ENCODE data around the gene MSANTD4. TPM values are rescaled to one million over a fixed set of nuclear protein-coding genes. Genes with fewer than 3 reads are reported as not detected.
A peak's percentile ranks its signal among the peaks of the same experiment; 100 is the strongest.

MSANTD4 gene
- total RNA-seq, 1 experiment from 2014 or later: 18.0 TPM

GRCh38 chr11:106051103-106051502 lies 29.1 kb upstream of the MSANTD4 start:
- DNase-seq (no peak), ATAC-seq (no peak)
- Histone ChIP-seq H3K9me3 (ENCODE audit: low read length) (no peaks in the 10 kb centered on the region), H3K4me2 (ENCODE audit: low read length) (no peak overlapping the region), H2AFZ (ENCODE audit: low read length) (no peak overlapping the region), H3F3A (ENCODE audit: low read length, unreplicated experiment) (no peaks in the 10 kb centered on the region), H3K79me2 (ENCODE audit: low read length) (no peaks in the 10 kb centered on the region), H3K36me3 (ENCODE audit: low read depth, low read length) (no peaks in the 10 kb centered on the region), H3K4me1 (ENCODE audit: insufficient read depth, low read length) (no peaks in the 10 kb centered on the region), H3K4me3 (ENCODE audit: low read length) (no peak overlapping the region), H3K27me3 (ENCODE audit: low read length) (no peaks in the 10 kb centered on the region), H3K27ac (ENCODE audit: low read length) (no peak overlapping the region), H3K9me2 (replicated peaks; ENCODE audit: low read length) (no peaks in the 10 kb centered on the region), H3K9ac (ENCODE audit: low read length) (no peak overlapping the region), H4K20me1 (ENCODE audit: low read length) (no peaks in the 10 kb centered on the region)
- intact Hi-C loops (cut with micrococcal nuclease): no loop called here
- TF ChIP-seq EZH2phosphoT487 (IDR thresholded peaks at IDR 0.05; ENCODE audit: borderline replicate concordance, low read length): no peak
- no peak for TF ChIP-seq CTCF (conservative IDR thresholded peaks at IDR 0.05; ENCODE audit: low read depth, low read length)
- TF ChIP-seq EZH2 (IDR thresholded peaks at IDR 0.05; ENCODE audit: low read length, unreplicated experiment): no peak
- no TSS peak for BruUV-seq (replicated peaks)
- ChIA-PET POLR2A (ENCODE audit: unreplicated experiment) (no interaction called here), CTCF (no interaction called here)

GRCh38 chr11:106049727-106050476 lies 27.9 kb upstream of the MSANTD4 start:
- POLR2A ChIA-PET (ENCODE audit: unreplicated experiment): interaction anchor here (0.5 kb wide), 1 partner anchor 27 kb away, joined by 9 read pairs; the partner anchor contains the start of gene KBTBD3
- no peak overlapping the region for H3K9ac ChIP-seq (ENCODE audit: low read length)
- H2AFZ ChIP-seq (ENCODE audit: low read length): no peak overlapping the region
- no peaks in the 10 kb centered on the region for H3F3A ChIP-seq (ENCODE audit: low read length, unreplicated experiment)
- H3K4me2 ChIP-seq (ENCODE audit: low read length): no peak overlapping the region
- no peak overlapping the region for H3K4me3 ChIP-seq (ENCODE audit: low read length)
- intact Hi-C loops (cut with micrococcal nuclease): no loop called here
- no peaks in the 10 kb centered on the region for H3K79me2 ChIP-seq (ENCODE audit: low read length)
- CTCF ChIA-PET: no interaction called here
- H3K9me2 ChIP-seq (replicated peaks; ENCODE audit: low read length): no peaks in the 10 kb centered on the region
- no peaks in the 10 kb centered on the region for H3K36me3 ChIP-seq (ENCODE audit: low read depth, low read length)
- DNase-seq: no peak
- H3K4me1 ChIP-seq (ENCODE audit: insufficient read depth, low read length): no peaks in the 10 kb centered on the region
- H3K9me3 ChIP-seq (ENCODE audit: low read length): no peaks in the 10 kb centered on the region
- TF ChIP-seq EZH2phosphoT487 (IDR thresholded peaks at IDR 0.05; ENCODE audit: borderline replicate concordance, low read length) (no peak), EZH2 (IDR thresholded peaks at IDR 0.05; ENCODE audit: low read length, unreplicated experiment) (no peak), CTCF (conservative IDR thresholded peaks at IDR 0.05; ENCODE audit: low read depth, low read length) (no peak)
- H3K27me3 ChIP-seq (ENCODE audit: low read length): no peaks in the 10 kb centered on the region
- ATAC-seq: no peak
- BruUV-seq (replicated peaks): no TSS peak
- H4K20me1 ChIP-seq (ENCODE audit: low read length): no peaks in the 10 kb centered on the region
- no peak overlapping the region for H3K27ac ChIP-seq (ENCODE audit: low read length)

- TF ChIP-seq EZH2 (IDR thresholded peaks at IDR 0.05; ENCODE audit: low read length, unreplicated experiment): no peak
- no peak for TF ChIP-seq CTCF (conservative IDR thresholded peaks at IDR 0.05; ENCODE audit: low read depth, low read length)
- no peak for TF ChIP-seq EZH2phosphoT487 (IDR thresholded peaks at IDR 0.05; ENCODE audit: borderline replicate concordance, low read length)
- H3K9me2 ChIP-seq (replicated peaks; ENCODE audit: low read length): no peaks in the 10 kb centered on the region
- no peaks in the 10 kb centered on the region for H3K4me1 ChIP-seq (ENCODE audit: insufficient read depth, low read length)
- no peaks in the 10 kb centered on the region for H3K9me3 ChIP-seq (ENCODE audit: low read length)
- H3K27me3 ChIP-seq (ENCODE audit: low read length): no peaks in the 10 kb centered on the region
- no peaks in the 10 kb centered on the region for H3K79me2 ChIP-seq (ENCODE audit: low read length)
- no peaks in the 10 kb centered on the region for H3F3A ChIP-seq (ENCODE audit: low read length, unreplicated experiment)
- H4K20me1 ChIP-seq (ENCODE audit: low read length): no peaks in the 10 kb centered on the region
- ChIA-PET CTCF (no interaction called here), POLR2A (ENCODE audit: unreplicated experiment) (no interaction called here)
- intact Hi-C loops (cut with micrococcal nuclease): no loop called here
- no peaks in the 10 kb centered on the region for H3K36me3 ChIP-seq (ENCODE audit: low read depth, low read length)
- no peak overlapping the region for H3K4me2 ChIP-seq (ENCODE audit: low read length)
- H2AFZ ChIP-seq (ENCODE audit: low read length): no peak overlapping the region
- DNase-seq (no peak), ATAC-seq (peak; percentile 42; the same call in 1 of the 2 replicates)
- H3K4me3 ChIP-seq (ENCODE audit: low read length): no peak overlapping the region
- H3K27ac ChIP-seq (ENCODE audit: low read length): no peak overlapping the region
- no peak overlapping the region for H3K9ac ChIP-seq (ENCODE audit: low read length)
- no TSS peak for BruUV-seq (replicated peaks)
Observed at GRCh38 chr11:106047631-106048030, 25.6 kb upstream of the MSANTD4 start.
